Activated CD4-positive, CD25-positive, alpha-beta regulatory T cell treated with anti-CD3 and anti-CD28 coated beads, Interleukin-2, amount 50 U/mL, for 24 hours (primary cell): ENCODE data around the gene F11R.
A peak's percentile ranks its signal among the peaks of the same experiment; 100 is the strongest.
"Not testable (repeated sequence)": the region's sequence is repeated elsewhere in the genome, so short reads cannot be mapped to it uniquely, and the experiment has no call there.

Experiments used
- ATAC-seq, 2 donors: fragments of 150-1000 bp; cut with Tn5 transposase; one replicate each; pipeline ENCODE4 v1.10.0; 2021; ENCODE audit warnings: mild to moderate bottlenecking in 1 of 2, moderate library complexity in 1 of 2

The F11R gene

DNA sequence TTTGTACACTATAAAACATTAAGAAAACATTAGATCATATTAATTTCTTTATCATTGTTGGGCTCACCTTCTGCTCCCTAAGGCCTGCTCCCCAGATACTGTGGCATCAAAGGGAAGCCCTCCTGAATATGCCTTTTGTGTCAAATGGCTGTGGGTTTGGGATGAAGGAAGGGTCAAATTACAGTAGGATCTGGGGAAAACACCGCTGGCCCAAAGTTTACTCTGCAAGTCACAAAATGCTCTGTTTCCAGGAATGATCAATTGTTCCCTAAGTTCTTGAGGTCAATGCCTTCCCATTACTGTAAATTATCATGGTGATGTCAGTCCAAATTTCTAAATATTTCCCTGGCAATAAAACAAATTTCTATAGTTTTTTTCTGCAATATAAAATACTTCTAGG lies 59.5 kb downstream of the F11R start:
- no peak for ATAC-seq

DNA sequence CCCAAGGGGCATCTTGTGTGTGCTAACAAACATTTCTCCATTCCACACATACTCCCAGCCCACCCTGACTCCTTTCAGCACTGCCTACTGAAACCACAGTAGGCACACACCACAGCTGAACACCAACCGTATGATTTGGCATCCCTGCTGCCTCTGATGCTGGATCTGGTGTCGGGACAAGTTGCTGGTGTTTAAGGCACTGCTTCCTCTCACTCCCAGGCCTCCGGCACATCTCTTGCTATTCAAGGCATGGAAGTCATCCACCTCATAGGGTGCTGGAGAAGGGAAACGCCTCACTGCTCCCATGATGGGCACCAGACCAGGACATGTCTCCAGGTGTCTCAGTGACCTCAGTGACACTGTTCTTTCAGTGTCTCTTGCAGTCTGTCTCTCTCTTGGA lies 64.0 kb downstream of the F11R start:
- no peak for ATAC-seq

DNA sequence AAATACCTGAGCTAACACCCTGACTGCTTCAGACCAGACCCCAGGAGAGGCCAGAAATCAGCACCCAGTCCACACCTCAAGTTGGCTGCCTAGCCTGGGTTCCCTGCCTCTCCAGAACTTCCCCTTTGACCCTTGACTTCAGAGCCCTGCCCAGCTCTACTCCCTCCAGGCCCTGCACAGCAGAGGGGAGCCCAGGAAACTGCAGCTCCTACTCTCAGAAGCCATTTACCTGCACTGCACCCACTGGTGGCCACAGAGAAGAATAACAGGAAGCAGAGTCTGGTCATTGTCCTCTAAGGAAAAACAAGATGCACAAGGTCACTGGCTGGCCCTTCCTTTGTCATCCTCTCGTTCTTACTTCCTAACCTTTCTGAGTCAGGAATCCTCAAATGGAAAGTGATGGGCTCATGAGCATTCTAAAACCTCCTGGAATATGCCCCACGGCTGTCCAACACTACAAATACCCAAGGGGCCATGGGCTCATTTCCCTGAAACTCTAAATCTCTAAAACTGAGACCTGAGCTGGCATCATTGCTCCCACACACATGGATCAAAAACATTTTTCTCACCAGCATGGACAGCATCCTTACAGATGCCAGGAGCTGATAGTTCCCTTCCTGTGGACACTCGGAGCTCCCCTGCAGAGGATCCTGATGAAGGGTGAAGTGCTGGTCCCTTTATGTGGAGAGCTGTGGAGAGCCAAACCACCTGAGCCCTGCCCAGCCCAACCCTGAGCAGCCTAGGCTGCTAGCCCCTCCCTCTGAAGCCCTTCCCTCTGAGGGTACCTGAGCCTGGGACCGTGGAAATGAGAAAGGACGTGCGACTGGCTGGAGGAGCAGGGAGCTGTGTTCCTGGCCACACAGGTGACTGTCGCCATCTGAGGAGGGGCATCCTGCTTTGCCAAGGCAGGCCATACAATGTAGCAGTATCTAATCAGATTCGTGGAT lies 66.5 kb downstream of the F11R start, which contains the start of gene ITLN2:
ITLN2 (minus strand) TSS at position 652 of the 947 bp plus-strand sequence; CDS start at position 584, 68 bp downstream.
- ATAC-seq, result peak; percentile 61 to 68

DNA sequence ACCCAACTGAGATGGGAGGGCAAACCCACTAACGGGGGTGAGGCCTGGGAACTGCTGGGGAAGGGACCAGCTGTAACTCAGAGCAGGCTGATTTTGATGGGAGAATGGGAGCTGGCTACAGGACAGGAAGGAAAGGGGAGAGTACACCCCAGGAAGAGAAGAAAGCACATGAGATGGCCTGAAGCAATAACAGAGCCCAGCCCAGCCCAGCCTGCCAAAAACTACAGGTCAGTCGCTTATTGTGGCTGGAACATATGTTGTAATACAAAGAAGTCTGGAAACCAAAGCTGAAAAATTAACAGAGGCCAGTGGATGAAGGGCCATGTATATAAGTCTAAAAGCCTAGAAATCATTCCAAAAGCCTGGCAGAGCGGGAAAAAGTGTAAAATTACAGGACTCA lies 67.9 kb downstream of the F11R start:
- no peak for ATAC-seq

DNA sequence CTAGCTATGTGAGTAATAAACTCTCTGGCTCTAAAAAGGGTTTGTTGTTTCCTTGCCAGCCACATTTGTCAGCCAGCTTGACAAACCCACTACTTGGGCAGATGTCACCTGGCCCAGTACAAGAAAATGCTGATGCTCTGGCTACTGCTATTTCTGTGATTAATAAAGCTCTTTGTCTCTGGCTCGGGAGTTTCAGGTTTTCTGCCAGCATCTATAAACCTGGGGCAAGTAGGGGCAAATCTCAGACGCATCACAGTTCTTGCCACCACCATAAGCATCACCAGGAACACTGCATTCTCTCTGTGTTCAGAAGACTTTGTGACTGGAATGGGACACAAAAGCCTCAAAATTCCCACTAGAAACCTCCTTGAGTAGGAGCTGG lies 68.8 kb downstream of the F11R start:
- no peak for ATAC-seq

DNA sequence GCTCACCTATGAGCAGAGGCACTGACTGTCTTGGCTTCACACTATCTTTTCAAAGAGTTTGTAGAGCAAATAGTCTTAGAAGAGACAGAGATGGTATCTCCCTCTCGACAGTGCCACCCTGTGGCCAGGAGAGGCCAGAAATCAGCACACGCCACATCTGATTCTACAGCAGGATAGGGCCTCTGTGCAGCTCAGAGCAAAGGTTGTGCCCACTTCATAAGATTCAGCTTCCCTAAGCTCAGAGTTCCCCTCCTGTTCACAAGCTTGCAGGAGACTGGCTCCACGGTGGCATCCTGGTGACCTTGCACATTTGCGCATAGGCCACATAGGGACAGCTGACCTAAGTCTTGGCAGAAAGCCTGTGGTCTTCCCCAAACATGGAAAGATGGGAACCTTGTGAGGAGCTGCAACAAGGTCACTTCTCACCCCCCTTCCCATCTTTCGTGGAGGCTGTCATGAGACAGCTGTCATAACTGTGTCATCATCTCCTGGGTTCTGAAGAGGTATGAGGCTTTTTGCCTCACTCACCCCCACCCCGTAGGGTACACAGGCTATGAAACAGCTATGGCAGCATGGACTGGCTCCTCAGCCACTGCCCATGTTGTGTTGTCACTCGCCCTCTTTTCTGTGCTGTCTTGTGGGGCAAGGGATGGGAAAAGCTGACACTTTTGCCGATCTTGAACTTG lies 69.4 kb downstream of the F11R start:
- ATAC-seq, result peak; percentile 73 to 81

DNA sequence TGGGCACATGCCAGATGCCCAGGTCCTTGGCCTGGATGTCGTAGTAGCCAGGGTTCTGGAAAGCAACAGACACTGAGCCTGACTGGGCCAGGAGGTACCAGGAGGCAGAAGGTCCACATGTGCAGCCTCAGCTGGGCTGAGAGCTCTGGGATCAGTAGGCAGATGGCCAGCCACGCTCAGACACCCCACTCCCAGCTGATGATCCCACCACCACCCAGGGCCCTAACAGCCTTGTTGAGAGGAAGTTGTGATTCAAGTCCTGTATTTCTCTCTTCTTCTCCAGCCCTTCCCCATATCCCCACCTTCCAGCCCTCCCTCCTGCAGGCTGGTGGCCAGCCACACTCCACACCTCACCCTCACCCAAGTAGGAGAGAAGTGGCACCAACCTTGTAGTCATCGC lies 70.3 kb downstream of the F11R start:
- no peak for ATAC-seq

DNA sequence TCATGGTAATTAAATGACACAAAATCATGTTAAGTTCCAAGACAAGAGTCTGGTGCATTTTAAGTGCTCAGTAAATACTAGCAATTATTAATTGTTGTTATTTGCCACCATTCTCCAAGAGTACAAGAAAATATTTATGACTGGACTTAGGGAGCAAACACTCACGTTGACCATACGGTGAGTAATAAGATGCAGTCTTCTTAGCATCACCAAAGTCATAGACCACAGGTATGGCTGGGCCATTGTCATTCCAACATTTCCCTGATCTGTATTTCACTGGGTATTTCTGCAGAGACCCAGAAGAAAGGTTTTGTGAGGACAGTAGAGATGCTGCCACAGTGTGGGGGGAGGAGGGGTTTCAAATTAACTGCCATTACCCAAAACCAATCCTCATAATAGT lies 71.1 kb downstream of the F11R start:
- no peak for ATAC-seq

DNA sequence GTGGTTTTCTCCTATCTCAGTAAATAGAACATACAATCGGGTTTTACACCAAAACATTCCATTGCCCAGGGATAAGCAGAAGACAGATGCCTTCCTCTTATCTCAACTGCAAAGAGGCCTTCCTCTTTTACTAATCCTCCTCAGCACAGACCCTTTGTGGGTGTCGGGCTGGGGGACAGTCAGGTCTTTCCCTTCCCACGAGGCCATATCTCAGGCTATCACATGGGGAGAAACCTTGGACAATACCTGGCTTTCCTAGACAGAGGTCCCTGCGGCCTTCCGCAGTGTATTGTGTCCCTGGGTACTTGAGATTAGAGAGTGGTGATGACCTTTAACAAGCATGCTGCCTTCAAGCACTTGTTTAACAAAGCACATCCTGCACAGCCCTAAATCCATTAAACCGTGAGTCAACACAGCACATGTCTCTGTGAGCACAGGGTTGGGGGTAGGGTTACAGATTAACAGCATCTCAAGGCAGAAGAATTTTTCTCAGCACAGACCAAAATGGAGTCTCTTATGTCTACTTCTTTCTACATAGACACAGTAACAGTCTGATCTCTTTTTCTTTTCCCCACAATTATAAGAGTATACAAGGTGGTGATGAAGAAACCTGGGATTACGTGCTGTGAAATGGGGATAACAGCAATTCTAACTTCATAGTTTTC lies 71.6 kb downstream of the F11R start:
- not testable (repeated sequence) for ATAC-seq

DNA sequence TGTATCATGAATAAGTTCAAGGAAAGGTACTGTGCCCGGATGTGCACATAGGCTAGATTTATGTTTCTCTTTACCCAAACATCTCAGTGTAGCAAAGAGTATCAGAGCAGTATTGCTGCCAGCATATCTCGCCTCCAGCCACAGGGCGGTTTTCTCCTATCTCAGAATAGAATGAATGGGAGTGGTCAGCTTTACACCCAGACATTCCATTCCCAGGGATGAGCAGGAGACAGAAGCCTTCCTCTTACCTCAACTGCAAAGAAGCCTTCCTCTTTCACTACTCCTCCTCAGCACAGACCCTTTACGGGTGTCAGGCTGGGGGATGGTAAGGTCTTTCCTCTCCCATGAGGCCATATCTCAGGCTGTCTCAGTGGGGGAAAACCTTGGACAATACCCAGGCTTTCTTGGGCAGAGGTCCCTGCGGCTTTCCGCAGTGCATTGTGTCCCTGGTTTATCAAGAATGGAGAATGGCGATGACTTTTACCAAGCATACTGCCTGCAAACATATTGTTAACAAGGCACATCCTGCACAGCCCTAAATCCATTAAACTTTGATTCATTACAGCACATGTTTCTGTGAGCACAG lies 73.7 kb downstream of the F11R start:
- not testable (repeated sequence) for ATAC-seq

DNA sequence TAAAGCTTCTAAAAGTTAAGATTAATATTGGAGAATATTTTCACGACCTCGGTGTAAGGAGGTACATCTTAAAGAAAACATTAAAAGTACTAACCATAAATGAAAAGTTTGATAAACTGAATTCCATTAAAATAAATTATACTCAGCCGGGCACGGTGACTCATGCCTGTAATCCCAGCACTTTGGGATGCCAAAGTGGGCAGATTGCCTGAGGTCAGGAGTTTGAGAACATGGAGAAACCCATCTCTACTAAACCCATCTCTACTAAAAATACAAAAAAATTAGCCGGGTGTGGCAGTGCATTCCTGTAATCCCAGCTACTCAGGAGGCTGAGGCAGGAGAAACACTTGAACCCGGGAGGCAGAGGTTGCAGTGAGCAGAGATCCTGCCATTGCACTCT lies 75.1 kb downstream of the F11R start:
- ATAC-seq, result not testable (repeated sequence)
